Eye (tissue), 1 donor: Measurements from ENCODE around the gene FEV.

Source experiments
- DNase-seq: peaks from one replicate; pipeline ENCODE4 v3.0.0-alpha.2; 2015

FEV gene

DNA sequence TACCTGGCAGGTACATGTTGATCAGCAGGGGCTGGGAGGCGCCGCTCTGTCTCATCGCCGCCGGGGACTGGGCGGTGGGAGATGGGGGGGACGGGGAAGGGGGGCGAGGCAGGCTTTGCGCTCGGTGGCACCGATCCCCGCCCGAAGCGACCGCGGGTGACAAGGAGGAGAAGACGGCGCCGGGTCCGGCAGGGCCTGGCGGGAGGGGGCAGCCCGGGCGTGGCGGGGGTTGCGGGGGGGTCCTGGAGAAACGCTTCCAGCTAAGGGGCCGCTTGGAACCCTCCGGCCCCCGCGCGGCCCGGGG, at the start of gene FEV:
Gene FEV, minus strand, starts transcription at position 164 of the 304 bp plus-strand sequence. Its CDS starts 109 bp downstream, at position 55.
- DNase-seq = no peak

DNA sequence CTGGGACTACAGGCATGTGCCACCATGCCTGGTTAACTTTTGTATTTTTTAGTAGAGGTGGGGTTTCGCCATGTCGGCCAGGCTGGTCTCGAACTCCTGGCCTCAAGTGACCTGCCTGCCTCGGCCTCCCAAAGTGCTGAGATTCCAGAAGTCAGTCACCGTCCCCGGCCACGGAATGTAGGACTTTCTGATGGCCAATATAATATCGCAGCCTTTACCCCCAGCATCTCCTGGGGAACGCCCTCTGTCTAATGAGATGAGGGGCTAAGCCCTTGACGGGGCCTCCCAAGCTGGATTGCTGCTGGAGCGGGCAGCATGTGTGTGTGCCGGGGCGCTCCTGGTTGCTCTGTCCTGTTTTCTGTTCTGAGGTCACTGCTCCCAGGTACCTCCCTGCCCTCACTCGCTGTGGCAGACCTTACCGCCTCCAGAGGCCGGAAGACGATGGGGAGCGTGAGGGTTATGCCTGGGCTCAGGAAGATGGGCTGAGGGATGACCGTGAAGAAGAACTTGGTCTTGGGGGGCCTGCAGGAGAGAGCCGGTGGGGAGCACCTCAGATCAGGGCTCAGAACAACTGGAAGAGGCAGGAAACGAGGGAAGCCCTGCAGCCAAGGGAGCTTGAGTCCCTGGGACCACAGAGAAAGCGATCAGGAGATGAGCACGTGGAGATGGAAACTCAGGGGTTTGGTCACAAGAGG, 47.2 kb upstream of the FEV start:
- DNase-seq = no peak

DNA sequence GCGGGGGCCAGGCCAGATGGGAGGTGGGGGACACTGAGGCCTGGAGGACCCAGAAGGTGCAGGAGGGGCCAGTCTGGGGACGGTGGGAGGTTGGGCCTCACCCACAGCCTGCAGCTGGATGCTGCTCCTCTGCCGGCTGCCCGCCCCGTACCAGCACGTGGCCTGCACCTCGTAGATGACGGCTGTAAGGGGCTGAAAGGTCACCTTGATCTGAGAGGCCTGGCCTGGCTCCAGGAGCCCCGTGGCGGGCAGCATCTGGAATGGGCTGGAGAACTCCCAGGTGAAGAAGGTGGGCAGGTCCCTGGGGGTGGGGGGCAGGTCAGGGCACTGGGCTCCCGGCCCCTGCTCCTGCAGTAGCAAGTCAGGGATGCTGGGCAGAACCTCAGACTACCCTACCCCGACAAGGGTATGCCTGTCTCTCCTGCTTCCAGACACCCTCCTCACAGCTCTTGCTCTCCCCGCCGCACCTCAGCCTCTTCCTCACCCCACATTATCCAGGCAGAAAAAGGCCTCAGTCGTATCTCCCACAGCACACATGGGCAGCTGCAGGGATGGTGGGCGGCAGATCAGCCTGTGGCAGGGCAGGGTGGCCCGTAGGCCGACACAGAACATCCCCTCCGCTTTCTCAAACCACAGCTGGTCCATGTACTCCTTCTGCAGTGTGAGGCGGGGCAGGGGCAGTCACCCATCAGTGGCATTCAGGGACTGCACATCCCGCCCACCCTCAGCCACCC, 46.2 kb upstream of the FEV start:
- DNase-seq = no peak

DNA sequence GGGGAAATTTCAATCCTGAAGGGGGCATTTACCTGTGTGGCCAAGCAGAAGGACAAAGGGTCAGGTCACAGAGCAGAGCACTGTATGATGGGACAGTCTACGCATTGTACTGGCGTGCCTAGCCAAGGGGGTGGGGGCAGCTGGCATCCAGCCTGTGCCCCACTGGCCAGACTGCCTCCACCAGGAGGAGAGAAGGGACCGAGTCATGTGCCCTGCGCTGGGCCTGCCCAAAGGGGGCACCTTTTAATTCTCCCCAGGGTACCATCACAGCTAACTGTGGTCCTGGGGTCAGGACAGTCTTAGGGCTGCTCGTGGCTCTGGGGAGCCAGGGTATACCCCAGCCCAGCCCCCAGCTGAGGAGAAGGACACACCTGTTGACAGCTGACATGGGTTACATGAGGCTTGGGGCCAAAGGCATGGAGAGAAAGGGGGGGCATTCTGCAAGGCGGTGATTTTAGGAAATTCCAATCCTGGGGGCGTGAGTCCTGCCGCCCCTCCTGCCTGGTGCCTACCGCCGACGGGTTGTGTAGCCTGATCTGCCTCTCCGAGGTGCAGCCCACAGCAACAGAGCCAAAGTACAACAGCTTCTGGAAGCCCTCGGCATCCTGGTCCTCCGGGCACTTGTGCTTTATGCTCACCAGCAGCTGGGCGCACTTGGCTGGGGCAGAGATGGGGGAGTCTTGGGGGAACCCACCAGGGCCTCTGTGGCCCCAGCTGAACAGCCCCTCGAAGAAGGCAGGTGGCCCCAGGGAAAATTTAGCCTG, 45.4 kb upstream of the FEV start:
- no peak for DNase-seq

DNA sequence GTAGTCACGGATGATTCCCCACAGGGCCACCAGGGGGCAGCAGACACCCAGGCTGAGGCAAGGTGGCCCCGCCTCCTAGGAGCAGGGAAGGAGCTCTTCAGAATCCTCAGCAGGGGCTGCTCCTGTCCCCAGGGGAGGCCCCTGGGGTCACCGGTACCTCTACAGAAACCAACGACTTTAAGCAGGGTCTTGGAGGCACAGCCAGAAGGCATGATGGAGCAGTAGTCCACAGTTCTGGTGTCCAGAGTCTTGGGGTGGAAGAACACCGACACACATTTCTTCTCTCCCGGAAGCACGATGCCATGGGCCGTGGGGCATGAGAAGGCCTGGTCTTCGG, 44.8 kb upstream of the FEV start:
- DNase-seq = peak; percentile 90

DNA sequence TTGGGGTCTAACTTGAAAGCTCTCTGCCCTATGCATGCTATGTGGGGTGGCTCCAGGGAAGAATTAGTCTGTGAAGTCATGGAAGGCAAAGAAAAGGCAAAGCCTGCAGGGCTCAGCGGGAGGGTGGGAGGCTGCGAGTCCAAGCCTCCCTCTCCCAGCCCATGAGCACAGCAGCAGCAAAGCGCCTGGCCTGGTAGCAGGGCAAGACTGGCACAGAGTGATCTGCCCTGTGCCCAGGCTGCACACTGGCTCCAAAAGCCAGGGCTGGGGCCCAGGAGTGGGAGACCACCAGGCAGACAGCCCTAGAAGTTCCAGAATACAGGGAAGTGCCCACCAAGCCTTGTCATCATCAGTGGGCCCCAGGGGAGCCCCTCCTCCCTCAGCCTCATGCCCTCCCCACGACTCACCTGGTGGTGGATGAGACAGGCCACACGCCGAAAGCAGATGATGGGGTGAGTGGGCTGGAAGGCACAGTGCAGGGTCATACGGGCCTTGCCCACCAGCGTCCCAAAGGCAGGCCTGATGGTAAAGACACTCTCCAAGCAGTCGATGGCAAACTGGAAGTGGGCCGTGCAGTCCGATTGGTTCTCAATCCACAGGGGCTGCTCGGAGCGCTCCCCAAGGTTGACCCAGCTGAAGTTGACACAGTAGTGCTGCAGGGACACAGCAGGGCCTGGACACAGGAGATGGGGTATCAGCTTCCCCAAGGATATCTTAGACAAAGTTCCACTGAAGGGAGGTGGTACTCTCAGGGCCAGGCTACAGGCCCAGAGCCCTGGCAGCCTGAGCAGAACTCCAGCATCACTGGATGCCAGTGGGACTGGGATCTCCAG, 44.2 kb upstream of the FEV start:
- DNase-seq = no peak

DNA sequence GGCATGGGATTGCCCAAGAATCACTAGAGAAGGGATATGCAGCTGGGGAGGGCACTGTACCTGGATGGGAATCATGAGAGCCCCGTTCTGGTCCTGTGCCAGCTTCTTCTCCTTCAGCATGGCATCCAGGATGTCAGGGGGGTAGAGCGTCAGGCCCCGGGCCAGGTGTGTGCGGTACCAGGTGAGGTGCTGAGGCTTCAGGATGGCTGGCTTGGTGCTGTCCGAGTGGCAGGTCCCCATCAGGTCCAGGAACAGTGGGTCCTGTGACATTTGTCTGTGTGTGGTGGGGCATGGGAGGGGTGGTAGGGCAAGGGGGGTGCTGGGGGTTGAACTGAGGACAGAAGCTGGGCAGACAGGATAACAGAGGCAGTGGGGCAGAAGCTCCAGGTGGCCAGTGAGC, 43.2 kb upstream of the FEV start:
- no peak for DNase-seq

DNA sequence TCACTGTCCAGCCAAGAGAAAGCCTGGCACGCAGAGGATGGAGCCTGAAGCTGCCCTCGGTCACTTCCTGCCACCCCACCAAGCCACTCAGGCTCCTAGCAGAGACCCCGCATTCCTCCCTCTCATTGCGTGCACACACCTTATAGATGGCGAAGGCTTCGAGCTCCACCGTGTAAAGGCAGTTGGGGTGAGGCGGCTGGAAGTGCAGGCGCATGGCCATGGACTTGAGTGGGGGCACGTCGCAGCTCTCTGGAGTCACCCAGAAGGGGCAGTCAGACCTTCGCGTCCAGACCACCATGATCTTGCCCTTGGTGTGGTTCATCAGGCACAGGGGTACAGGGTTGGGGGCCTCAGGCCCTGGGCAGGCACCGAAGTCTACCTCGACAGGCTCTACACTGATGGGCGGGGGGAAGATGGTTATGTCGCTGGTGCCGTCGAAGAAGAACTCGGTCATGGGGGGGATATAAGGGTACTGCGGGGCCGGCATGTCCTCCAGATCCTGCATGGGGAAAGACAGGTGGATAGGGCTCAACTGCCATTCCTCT, 42.6 kb upstream of the FEV start:
- DNase-seq = no peak

DNA sequence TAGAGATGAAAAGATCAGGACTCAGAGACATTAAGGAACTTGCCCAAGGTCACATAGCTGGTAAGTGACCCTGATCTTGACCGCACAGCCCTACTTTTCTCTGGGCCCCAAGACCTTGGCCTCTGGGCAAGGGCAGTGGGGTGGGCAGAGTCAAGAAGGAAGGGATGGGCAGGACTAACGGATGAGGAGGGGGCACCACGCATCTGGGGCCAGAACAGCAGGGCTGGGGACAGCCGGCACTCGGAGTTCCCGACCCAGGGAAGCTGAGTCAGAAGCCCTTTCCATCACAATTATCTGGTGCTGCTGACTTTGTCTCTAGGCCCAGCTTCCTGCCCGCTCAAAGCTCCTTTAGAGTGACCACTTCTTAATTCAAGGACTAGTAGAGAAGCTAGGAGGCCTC, 42.0 kb upstream of the FEV start:
- no peak for DNase-seq

DNA sequence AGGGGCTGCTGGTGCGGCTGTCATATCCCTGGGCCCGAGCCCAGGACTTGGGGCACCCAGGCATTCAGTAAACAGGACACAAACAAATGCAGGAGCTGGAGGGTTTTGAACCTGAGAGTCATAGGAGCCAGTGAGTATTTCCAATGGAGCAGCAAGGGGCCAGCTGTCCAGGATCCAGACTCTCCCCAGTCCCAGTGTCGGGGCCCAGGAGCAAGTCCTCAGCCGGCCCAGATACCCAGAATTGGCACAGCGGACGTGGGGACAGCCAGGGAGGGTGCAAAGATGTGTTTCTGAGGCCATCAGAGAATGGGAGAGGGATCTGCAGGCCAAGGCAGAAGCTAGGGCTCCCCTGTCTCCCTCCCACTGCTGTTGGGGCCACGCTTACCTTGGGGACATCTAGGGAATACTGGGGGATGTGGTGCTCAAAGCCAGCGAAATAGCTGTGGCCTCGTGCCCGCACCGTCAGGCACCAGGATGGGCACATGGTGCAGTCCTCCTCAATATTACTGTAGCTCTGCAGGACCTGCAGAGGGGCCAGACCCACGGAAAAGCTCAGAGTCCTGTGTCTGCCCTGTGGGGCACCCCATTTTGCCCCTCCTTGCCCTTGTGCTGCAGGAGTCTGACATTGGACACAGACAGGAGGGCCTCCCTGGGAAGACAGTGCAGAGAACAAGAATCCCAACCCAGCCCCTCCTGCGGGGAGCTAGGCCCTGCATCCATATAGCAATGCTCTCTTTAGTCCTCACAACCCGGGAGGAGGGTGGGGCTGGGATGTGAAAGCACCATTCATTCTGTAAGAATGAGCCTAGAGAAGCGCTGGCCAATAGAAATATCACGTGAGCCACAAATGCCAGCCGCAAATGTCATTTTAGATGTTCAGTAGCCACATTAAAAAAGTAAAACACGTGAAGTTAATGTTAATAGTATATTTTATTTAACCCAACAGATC, 40.9 kb upstream of the FEV start:
- DNase-seq = no peak

DNA sequence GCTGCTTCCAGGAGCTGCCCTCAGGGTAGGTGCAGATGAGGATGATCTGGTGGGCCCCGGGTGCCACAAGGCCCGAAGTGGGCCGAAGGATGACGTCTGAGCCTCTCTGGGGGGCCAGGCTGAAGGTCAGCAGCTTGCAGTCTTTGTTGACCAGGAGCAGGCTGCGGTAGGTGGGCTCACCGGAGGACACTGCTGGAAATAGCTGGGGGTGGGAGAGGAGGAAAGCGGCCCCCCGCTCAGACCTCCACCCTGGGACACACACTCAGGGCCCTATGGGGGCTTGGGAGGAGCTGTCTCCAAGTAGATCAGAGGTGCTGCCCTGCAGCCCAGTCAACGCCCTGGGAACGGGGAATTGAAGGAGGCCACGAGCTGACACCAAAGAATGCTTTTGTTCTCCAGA, 39.1 kb upstream of the FEV start:
- DNase-seq = peak; percentile 7

DNA sequence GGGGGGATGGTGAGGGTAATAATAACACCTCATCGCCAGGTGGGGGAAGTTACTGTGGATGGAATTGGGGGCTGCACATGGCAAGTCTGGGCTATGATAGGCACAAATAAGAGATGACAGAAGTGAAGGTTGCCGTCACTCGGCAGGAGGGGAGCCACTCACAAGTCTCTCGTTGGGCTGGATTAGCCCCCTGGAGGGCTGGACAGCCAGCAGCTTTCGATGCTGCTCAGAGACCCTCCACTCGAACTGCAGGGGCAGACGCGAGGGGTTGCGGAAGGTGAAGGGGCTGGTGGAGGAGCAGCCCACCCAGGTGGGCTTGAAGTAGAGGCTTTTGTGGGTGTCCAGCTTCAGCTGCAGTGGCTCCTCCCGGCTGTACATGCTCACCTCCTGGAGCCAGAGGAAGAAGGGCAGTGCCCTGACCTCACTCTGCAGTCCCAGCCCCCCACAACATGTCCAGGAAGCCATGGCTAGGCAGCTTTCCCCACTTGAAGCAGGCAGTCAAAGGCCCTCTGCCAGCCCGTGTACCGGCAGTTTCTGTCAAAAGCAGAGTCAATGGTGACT, 38.1 kb upstream of the FEV start:
- no peak for DNase-seq

DNA sequence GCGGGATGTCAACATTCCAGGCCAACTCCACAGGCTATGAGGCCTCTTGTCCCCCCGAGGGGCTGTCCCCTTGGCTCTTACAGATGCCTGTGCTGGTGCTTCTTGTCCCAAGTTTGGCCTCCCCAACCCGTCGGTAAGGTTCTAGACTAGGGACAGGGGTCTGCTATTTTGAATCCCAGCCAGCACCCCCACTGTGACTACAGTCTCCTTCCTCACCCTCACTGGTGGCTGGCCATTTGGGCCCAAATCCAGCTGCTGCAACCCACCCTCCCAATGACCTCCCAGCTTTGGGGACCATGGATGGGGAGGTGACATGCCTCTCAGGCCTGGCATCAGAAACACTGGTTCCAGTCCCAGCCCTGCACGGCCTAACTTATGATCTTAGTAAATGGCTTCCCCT, 37.6 kb upstream of the FEV start:
- no peak for DNase-seq

DNA sequence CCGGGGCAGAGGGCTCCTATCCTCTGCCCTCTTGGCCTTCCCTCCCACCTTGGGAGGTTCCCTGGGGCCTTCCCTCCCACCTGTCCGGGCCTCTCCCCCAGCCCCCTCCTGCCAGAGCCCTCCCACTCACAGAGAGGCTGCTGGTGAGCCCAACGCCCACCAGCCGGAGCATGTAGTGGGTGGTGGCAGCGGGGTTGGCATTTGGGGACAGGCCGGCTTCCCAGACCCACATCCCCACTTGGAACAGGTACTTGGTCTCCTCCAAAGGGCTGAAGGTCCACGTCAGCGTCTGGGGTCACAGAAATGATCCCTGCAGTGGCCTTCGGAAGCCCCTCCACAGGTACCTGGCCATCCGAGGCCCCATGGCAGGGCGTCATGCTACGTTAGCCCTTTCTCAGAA, 37.1 kb upstream of the FEV start:
- DNase-seq = no peak

DNA sequence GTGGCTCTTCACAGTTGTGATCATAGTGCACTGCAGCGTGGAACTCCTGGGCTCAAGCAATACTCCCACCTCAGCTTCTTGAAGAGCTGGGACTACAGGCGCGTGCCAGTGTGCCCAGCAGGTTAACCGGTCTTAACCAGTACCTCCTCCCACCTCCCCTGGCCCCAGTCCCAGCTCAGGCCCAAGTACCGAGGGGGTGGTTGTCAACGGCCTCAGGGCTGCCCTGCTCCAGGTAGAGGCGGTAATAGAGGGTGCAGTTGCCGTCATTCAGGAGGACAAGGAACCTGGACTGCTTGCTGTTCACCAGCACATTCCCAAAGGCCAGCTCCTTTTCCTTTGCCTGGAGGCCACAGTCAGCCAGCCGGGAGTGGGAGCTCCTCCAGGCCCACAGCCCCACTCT, 36.6 kb upstream of the FEV start:
- DNase-seq = no peak

DNA sequence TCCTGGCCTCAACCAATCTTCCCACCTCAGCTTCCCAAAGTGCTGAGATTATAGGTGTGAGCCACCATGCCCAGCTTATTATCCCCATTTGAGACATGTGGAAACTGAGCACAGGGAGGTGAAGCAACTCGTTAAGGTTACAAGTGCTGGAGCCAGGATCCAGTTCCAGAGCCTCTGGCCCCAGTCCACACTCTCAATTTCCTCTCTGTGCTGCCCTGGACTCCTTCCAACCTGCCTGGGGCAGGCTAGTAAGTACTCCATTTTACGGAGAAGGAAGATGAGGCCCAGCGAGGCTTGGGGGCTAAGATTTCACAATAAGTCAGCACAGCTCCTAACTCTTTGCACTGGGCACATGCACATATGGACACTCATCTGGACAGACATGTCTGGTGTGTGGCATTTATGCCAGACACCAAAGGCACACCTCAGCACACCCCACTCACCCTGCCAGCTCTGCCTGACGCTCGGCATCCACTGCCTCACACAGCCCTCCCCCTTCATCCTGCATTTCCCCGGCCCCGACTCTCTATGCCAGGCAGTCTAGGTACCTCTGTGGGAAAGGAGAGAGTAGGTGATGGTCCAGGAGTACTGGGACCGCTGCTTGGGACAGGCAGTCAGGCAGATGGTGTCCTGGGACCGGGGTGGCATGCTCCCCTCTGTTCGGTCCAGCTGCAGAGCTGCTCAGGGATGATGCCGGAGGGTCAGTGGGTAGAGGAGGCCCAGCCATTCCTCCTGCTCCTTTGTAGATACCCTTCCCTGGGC, 35.8 kb upstream of the FEV start:
- no peak for DNase-seq

DNA sequence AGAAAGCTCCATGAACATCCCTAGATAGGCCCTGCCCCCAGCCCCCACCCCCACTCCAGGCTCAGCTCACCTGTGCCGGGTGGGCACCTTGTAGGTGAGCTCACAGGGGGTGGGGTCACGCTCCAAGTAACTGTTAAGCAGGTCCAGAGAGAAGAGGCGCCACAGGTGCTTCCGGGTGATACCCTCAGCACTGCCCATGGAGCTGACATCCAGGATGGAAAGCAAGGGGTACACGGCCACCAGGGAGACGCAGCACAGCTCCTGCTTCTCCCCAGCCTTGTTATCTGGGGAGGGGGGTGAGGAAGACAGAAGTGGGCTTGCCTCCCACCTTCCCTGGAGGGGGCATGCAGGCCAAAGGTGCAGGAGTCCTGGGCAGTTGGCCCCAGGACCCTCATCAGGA, 34.5 kb upstream of the FEV start:
- DNase-seq = no peak

DNA sequence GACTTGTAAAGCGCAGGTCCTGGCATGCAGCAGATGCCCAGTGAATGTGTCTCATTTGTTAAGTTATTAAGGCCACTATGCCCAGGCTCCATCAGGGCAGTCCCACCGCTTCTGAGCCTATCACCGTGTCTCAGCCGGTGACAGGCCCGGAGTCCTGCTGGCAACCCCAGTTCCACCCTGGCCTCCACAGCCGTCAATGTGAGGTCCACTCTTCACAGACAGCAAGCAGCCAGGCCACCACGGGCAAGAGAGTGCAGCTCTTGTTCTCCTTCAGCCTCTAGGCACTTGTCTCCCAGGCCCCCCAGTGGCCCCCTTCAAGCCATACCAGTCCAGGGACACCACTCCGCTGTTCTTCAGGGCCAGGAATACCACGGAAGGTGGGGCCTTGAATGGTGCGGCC, 33.7 kb upstream of the FEV start:
- no peak for DNase-seq

DNA sequence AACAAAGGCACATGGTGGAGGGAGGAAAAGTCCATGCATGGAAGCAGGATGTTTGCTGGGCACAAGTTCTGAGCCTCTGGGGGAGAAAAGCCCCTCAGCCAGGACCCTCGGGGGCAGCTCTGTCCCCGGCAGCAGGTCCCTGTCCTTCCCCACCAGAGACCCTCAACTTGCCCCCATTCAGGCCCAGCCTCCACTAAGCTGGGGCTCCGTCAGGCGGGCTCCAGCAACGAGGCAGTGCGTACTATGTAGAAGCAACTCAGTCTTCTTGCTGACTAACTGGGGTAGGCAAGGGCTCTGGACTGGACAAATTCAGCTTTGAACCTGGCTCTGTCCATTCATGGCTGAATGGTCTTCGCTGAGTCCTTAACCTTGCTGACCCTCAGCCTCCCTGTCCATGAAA, 33.3 kb upstream of the FEV start:
- DNase-seq = no peak

DNA sequence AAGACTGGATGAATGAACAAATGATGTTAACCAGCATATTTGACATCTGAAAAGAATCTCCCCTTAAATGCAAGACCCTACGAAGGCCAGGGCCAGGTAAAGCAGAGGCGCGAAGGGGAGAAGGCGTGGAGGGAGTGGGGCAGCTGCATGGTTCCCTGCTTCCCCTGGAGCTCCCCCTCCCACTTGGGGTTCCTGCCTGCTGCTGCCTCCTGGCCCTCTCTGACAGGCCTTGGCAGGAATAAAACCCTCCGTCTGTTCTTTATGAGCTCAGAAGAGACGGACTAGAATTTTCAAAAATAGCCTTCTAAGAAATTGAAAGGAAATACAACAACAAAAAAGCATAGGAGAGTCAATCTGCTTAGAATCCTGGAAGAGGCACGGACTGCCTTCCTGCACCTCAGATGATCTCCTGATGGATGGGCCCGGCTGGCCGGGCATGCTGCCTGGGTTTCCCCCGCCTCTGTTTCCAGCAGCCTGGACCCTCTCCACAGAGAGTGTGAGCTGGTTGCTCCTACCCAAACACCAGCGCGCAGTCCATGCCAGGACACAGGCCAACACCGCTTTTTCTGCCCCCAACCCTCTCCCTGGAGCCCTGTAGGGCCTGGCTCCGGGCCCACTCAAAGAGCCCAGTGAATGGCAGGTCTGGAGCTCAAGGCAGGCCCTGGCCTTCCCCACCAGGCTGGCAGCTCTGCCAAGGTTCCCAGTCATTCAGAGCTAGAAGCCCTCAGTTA, 32.4 kb upstream of the FEV start:
- no peak for DNase-seq
